SU-DHL-6 (cell line): Measurements from ENCODE around the gene SEMA4D.

Source experiments
- CTCF ChIP-seq: fragments of 200-600 bp; sonication (generic); IDR thresholded peaks from one replicate; pipeline ENCODE4 v1.5.1; 2017; ENCODE audit warnings: antibody characterized with exemption, mild to moderate bottlenecking, low read length, moderate library complexity; ENCODE audit not compliant: insufficient read depth, poor library complexity, severe bottlenecking
- EZH2phosphoT487 ChIP-seq: fragments of 200-600 bp; sonication (generic), shearing (Covaris generic); conservative IDR thresholded peaks from 2 replicates; pipeline ENCODE4 v1.6.1; 2018; ENCODE audit warnings: mild to moderate bottlenecking, antibody characterized with exemption, low read length, moderate library complexity, mixed read lengths

- TF ChIP-seq CTCF (no peak), EZH2phosphoT487 (no peak)
Measured at GRCh38 chr9:89342213-89342612, 155.7 kb downstream of the SEMA4D start.
